ENCODE results near the gene RFTN2.

- TF ChIP-seq, protein P1, sequence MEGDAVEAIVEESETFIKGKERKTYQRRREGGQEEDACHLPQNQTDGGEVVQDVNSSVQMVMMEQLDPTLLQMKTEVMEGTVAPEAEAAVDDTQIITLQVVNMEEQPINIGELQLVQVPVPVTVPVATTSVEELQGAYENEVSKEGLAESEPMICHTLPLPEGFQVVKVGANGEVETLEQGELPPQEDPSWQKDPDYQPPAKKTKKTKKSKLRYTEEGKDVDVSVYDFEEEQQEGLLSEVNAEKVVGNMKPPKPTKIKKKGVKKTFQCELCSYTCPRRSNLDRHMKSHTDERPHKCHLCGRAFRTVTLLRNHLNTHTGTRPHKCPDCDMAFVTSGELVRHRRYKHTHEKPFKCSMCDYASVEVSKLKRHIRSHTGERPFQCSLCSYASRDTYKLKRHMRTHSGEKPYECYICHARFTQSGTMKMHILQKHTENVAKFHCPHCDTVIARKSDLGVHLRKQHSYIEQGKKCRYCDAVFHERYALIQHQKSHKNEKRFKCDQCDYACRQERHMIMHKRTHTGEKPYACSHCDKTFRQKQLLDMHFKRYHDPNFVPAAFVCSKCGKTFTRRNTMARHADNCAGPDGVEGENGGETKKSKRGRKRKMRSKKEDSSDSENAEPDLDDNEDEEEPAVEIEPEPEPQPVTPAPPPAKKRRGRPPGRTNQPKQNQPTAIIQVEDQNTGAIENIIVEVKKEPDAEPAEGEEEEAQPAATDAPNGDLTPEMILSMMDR (conservative IDR thresholded peaks at IDR 0.05; ENCODE audit: low read length): no peak
- TF ChIP-seq EZH2phosphoT487 (IDR thresholded peaks at IDR 0.05; ENCODE audit: borderline replicate concordance, low read depth, low read length): no peak
These were observed 47.3 kb downstream of the RFTN2 start for GRCh38 chr2:197628043-197628500.
